ENCODE results near the gene SNAI1. TPM values are rescaled to one million over a fixed set of nuclear protein-coding genes. Genes with fewer than 3 reads are reported as not detected.

SNAI1 gene
- total RNA-seq, 1 experiment from 2014 or later = 4.1 TPM

- POLR2A ChIA-PET (ENCODE audit: low non-redundant PET) = no interaction called here
- Histone ChIP-seq H3K9me3 (ENCODE audit: low read depth, low read length, poor library complexity, severe bottlenecking) (no peaks in the 10 kb centered on the region), H3K27ac (ENCODE audit: low read depth, low read length, poor library complexity, severe bottlenecking) (no peak overlapping the region), H3K4me1 (ENCODE audit: insufficient read depth, low read length, poor library complexity, severe bottlenecking) (no peaks in the 10 kb centered on the region), H3K27me3 (replicated peaks; ENCODE audit: insufficient read depth, low read depth, low read length, poor library complexity) (no peaks in the 10 kb centered on the region), H3K36me3 (ENCODE audit: insufficient read depth, low read length, poor library complexity, severe bottlenecking) (no peaks in the 10 kb centered on the region), H3K4me3 (ENCODE audit: low read depth, low read length, poor library complexity, severe bottlenecking) (no peak overlapping the region)
- DNase-seq (ENCODE audit: low spot score) = no peak
- intact Hi-C loops (cut with micrococcal nuclease; ENCODE audit: unreplicated experiment) = no loop called here
- CTCF ChIA-PET = interaction anchor here (0.9 kb wide), 1 partner anchor 141 kb away, joined by 6 read pairs; no protein-coding TSS in a partner anchor
- BruUV-seq (replicated peaks) = no TSS peak
- TF ChIP-seq CTCF (conservative IDR thresholded peaks at IDR 0.05; ENCODE audit: low read depth, low read length) = no peak
- no peak for TF ChIP-seq EZH2 (IDR thresholded peaks at IDR 0.05; ENCODE audit: borderline replicate concordance, low read depth, low read length, poor library complexity, severe bottlenecking)
Observed at GRCh38 chr20:50037575-50037974, 54.8 kb downstream of the SNAI1 start.

GRCh38 chr20:50038169-50038568, 55.4 kb downstream of the SNAI1 start:
- POLR2A ChIA-PET (ENCODE audit: low non-redundant PET) = no interaction called here
- CTCF ChIA-PET = no interaction called here
- no peaks in the 10 kb centered on the region for H3K36me3 ChIP-seq (ENCODE audit: insufficient read depth, low read length, poor library complexity, severe bottlenecking)
- no peaks in the 10 kb centered on the region for H3K4me1 ChIP-seq (ENCODE audit: insufficient read depth, low read length, poor library complexity, severe bottlenecking)
- DNase-seq (ENCODE audit: low spot score) = no peak
- H3K27me3 ChIP-seq (replicated peaks; ENCODE audit: insufficient read depth, low read depth, low read length, poor library complexity) = no peaks in the 10 kb centered on the region
- intact Hi-C loops (cut with micrococcal nuclease; ENCODE audit: unreplicated experiment) = no loop called here
- no peak overlapping the region for H3K4me3 ChIP-seq (ENCODE audit: low read depth, low read length, poor library complexity, severe bottlenecking)
- BruUV-seq (replicated peaks) = no TSS peak
- no peaks in the 10 kb centered on the region for H3K9me3 ChIP-seq (ENCODE audit: low read depth, low read length, poor library complexity, severe bottlenecking)
- TF ChIP-seq CTCF (conservative IDR thresholded peaks at IDR 0.05; ENCODE audit: low read depth, low read length) (no peak), EZH2 (IDR thresholded peaks at IDR 0.05; ENCODE audit: borderline replicate concordance, low read depth, low read length, poor library complexity, severe bottlenecking) (no peak)
- H3K27ac ChIP-seq (ENCODE audit: low read depth, low read length, poor library complexity, severe bottlenecking) = no peak overlapping the region

Other genes with a start within 250 kb of the SNAI1 start
- 9.8 and 10.1 TPM in 2 replicates for gene SLC9A8, start 170.2 kb upstream of the SNAI1 start, total RNA-seq (2021)
- 9.2 and 9.7 TPM in 2 replicates for gene SPATA2, start 67.5 kb upstream of the SNAI1 start, total RNA-seq (2021)
- 83.6 and 90.0 TPM in 2 replicates for gene RNF114, start 46.6 kb upstream of the SNAI1 start, total RNA-seq (2021)
- gene UBE2V1, start 130.2 kb downstream of the SNAI1 start, total RNA-seq (2021) = 169 and 203 TPM in 2 replicates
- gene PEDS1, start 170.7 kb downstream of the SNAI1 start, total RNA-seq (2021) = 22.9 and 25.9 TPM in 2 replicates
- gene CEBPB, start 207.8 kb downstream of the SNAI1 start, total RNA-seq (2021) = 130 and 136 TPM in 2 replicates